Neural cell (in vitro differentiated cells): Measurements from ENCODE around the gene SSR3.

Experiments used
- EZH2 ChIP-seq: fragments of 200-600, 300-800 bp; shearing (Covaris generic), sonication (generic); IDR thresholded peaks from 2 replicates; pipeline ENCODE4 v1.6.1; 2014; ENCODE audit warnings: antibody characterized with exemption, low read length, borderline replicate concordance, mild to moderate bottlenecking; ENCODE audit not compliant: insufficient read depth, poor library complexity, severe bottlenecking
- MXI1 ChIP-seq: fragments of 450-650 bp; conservative IDR thresholded peaks from 2 replicates; pipeline ENCODE4 v1.6.1; 2014; ENCODE audit warnings: antibody characterized with exemption, mild to moderate bottlenecking; ENCODE audit not compliant: poor library complexity, severe bottlenecking
- POLR2AphosphoS5 ChIP-seq: IDR thresholded peaks from 2 replicates; pipeline ENCODE4 v1.6.1; 2012
- TF ChIP-seq, protein P1 (sequence below): fragments of 450-650 bp; IDR thresholded peaks from 2 replicates; pipeline ENCODE4 v1.5.1; 2014; ENCODE audit warnings: antibody characterized with exemption, mild to moderate bottlenecking, moderate library complexity; ENCODE audit not compliant: poor library complexity, severe bottlenecking

- TF ChIP-seq POLR2AphosphoS5: no peak
- TF ChIP-seq, protein P1, sequence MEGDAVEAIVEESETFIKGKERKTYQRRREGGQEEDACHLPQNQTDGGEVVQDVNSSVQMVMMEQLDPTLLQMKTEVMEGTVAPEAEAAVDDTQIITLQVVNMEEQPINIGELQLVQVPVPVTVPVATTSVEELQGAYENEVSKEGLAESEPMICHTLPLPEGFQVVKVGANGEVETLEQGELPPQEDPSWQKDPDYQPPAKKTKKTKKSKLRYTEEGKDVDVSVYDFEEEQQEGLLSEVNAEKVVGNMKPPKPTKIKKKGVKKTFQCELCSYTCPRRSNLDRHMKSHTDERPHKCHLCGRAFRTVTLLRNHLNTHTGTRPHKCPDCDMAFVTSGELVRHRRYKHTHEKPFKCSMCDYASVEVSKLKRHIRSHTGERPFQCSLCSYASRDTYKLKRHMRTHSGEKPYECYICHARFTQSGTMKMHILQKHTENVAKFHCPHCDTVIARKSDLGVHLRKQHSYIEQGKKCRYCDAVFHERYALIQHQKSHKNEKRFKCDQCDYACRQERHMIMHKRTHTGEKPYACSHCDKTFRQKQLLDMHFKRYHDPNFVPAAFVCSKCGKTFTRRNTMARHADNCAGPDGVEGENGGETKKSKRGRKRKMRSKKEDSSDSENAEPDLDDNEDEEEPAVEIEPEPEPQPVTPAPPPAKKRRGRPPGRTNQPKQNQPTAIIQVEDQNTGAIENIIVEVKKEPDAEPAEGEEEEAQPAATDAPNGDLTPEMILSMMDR: no peak
- no peak for TF ChIP-seq MXI1
- no peak for TF ChIP-seq EZH2
These were observed 24.5 kb upstream of the SSR3 start for GRCh38 chr3:156579427-156579851.
